HG02943 (cell line): ENCODE results near the gene GPR35.

ENCODE experiments used
- ATAC-seq: cut with Tn5 transposase; IDR thresholded peaks from one replicate; pipeline ENCODE4 v1.9.1; 2021; ENCODE audit warnings: mild to moderate bottlenecking, low read depth, moderate library complexity; ENCODE audit not compliant: unreplicated experiment

Gene GPR35

GRCh38 chr2:240637116-240637900, 12.0 kb downstream of the GPR35 start:
- ATAC-seq: no peak

DNA sequence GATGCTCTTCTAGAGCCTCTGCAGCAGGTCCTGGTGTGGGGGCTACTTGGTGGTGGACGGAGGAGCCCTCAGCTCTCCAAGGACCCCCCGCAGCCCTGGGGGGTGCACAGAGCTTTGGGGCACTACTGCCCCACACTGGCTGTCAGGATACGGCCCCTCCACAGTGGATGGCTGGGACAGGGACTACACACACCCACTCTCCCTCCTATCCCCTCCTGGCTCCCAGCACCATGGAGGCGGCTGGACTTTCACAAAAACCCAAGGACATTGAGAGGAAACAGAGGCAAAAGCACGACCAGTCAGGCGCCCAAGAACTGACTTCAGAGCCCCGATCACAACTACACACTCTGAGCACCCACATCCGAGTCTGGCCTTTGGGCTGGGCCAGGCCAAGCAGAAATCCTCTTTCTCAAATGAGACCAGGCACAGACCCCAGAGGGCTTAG, 12.6 kb downstream of the GPR35 start:
- no peak for ATAC-seq

- no peak for ATAC-seq
Observed at GRCh38 chr2:240638512-240639160, 13.4 kb downstream of the GPR35 start.

- no peak for ATAC-seq
Observed at GRCh38 chr2:240639566-240639965, 14.3 kb downstream of the GPR35 start.

GRCh38 chr2:240640939-240641338, 15.7 kb downstream of the GPR35 start:
- ATAC-seq: no peak

DNA sequence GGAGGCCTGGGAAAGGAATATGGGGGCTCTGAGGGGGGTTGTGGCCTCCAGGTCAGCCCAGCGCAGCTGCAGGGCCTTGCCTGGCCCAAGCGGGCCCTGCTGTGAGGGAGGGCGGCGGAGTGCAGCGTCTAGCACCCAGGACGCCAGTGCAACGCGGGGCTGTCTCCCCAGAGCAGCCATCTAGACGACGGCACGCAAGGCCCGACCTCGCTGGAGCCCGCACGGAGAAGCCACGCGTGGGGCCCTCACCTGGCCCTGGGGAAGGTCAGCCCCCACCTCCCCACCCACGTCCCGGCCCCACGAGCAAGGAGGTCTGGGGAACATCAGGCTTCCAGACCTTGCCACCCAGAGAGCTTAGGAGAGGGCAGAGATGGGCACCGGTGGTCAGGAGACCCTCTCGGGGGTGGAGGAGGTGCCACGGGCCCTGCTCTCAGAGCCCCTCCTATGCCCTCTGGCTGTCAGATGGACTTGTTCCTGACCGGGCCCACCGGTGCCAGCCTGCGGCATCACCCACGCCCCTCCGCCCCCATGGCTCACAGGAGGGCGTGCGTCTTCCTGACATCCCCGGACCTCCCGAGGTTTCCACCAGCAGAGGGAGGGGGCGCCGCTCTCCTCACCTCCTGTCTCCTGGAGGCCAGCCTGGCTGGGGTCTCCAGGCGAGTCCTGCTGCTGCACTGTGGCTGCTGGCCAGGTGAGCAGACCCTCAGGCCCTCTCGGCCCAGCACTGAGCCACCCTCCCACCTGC, 17.0 kb downstream of the GPR35 start:
- ATAC-seq: no peak

- no peak for ATAC-seq
Observed at GRCh38 chr2:240642806-240643092, 17.5 kb downstream of the GPR35 start.

GRCh38 chr2:240643093-240643810, 18.0 kb downstream of the GPR35 start:
- ATAC-seq: no peak

DNA sequence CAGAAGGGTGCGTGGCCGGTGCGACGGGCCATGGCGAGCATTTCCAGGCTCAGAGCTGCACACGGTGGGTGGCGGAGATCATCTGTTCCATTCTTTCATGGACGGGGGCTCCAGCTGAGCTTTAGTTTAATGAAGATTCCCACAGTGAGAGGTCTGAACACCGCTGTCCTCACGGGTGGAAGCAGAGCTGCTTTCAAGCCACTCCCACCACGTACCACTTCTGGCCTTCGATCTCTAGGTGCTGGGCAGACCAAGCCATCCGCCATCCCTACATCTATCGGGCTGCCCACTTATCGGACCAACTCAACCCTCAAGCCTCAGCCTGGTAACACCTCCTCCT, 18.5 kb downstream of the GPR35 start:
- ATAC-seq: no peak

DNA sequence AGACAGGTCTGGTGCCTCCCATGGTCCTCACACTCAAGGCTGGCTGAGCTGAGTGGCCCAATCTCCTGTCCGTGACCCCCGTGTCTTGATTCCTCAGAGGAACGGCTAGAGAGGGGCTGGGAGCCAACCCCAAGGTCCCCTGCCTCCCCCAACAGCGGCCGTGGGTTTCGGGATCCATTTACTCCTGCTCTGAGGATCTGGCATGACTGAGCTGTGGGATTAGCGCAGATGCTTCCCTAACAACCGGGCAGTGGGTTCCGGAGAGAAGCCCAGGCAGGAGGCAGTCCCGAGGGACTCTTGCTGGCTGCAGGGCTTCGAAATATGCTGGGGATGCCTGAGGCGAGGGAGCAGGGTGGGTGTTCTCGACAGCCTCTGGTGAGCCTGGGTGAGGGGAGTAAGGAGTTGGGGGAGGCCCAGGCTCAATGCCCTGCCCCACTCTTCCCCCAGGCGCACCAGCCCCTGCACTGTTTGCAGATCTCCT, 18.9 kb downstream of the GPR35 start:
- ATAC-seq: no peak

DNA sequence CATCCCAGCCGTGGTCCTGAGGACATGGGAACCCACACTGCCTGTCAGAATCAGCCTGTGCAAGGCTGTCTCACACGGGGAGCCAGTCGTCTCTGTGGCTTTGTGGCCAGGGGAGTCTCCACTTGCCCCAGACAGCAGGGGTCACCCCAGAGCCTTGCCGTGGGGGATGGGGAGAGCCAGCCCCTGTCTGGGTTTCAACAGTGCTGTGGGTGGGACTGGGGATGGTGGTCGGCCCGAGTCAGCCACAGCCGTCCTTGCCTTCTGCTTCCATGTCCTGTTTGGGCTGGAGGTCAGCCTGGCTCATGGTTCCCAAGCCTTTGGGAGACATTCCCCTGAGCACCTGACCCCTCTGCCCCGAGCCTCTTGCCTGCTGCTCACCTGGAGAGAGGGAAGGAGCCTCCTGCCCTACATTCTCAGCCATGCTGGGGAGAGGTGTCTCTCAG, 19.6 kb downstream of the GPR35 start:
- no peak for ATAC-seq

- ATAC-seq: no peak
Observed at GRCh38 chr2:240645346-240645745, 20.1 kb downstream of the GPR35 start.

DNA sequence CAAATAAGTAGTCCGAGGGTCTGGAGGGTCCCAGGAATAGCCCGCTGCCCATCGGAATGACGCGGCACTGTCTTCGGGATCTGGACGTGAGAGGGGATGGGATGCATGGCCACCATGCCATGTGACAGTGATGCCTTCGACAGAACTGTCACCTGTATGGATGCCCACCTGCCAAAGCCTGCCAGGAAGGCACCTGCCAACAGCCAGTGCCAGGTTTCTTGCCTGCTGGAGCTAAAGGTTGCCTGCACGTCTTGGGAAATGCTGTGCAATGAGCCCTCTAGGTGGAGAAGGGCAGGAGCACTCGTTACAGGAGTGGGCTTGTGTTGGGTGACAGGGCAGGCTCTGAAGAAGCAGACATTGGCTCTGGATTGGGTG, 20.5 kb downstream of the GPR35 start:
- no peak for ATAC-seq

- no peak for ATAC-seq
Observed at GRCh38 chr2:240646176-240646899, 21.1 kb downstream of the GPR35 start.

GRCh38 chr2:240646900-240647502, 21.7 kb downstream of the GPR35 start:
- no peak for ATAC-seq

GRCh38 chr2:240647503-240648154, 22.3 kb downstream of the GPR35 start:
- no peak for ATAC-seq

GRCh38 chr2:240648155-240648649, 22.9 kb downstream of the GPR35 start:
- no peak for ATAC-seq

DNA sequence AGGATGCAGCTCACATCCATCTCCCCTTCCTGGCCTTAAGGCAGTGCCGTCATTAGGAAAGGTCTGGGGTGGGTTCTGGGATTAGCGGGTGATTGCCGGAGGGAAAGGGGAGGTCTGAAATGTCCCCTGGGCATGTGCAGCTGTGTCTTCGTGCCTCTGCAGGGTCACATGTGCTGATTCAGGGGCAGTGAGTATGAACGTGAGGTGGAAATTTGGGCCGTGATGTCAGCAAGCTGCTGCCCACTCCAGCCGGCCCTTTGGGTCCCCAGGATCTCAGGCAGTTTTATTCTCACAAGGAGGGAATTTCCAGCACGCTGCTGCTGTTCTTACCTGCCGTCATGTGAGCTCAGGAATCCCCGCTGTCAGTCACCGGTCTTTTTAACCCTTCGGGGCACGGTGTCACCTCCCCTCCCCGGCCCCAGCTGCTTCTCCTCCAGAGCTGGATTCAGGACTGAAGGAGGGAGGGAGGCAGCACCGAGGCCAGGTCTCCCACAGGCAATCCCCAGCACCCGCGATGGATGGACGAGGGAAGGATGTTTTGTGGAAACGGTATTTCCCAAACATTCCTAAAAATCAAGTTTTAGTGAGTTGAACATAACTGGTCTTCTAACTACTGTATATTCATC, 23.5 kb downstream of the GPR35 start:
- ATAC-seq: no peak

GRCh38 chr2:240649331-240649730, 24.1 kb downstream of the GPR35 start:
- ATAC-seq: no peak
